Lung (tissue), 12 donors: ENCODE measurements around the gene GAGE13. TPM values are rescaled to one million over a fixed set of nuclear protein-coding genes. Genes with fewer than 3 reads are reported as not detected.

Experiments
- ATAC-seq: fragments of 200-7000 bp; cut with Tn5 transposase; one replicate; pipeline ENCODE4 v1.9.1; 2020; ENCODE audit warnings: moderate number of reproducible peaks; ENCODE audit not compliant: insufficient read depth, low FRiP score
- DNase-seq, 3 donors: peaks; one replicate each; pipeline ENCODE4 v3.0.0-alpha.2; 2013 to 2017
- H3K27ac ChIP-seq, 2 donors: one replicate each; pipeline ENCODE4 v1.5.1; 2013; ENCODE audit warnings: mild to moderate bottlenecking in 2 of 2, moderate library complexity in 2 of 2, control low read depth in 1 of 2, inconsistent platforms in 1 of 2, low read depth in 1 of 2, low read length in 1 of 2
- H3K27me3 ChIP-seq, 3 donors: one replicate each; pipeline ENCODE4 v1.5.1; 2013; ENCODE audit warnings: low read length in 2 of 3; ENCODE audit not compliant: control insufficient read depth in 3 of 3, insufficient read depth in 3 of 3
- H3K36me3 ChIP-seq, 4 donors: one replicate each; pipeline ENCODE4 v1.5.1; 2013; ENCODE audit warnings: low read length in 4 of 4, mild to moderate bottlenecking in 1 of 4, moderate library complexity in 1 of 4; ENCODE audit not compliant: control insufficient read depth in 4 of 4, insufficient read depth in 4 of 4
- H3K4me1 ChIP-seq, 5 donors: one replicate each; pipeline ENCODE4 v1.5.1; 2013; ENCODE audit warnings: low read length in 5 of 5, mild to moderate bottlenecking in 2 of 5, moderate library complexity in 1 of 5; ENCODE audit not compliant: control insufficient read depth in 5 of 5, insufficient read depth in 5 of 5
- H3K4me3 ChIP-seq: one replicate; pipeline ENCODE4 v1.5.1; 2013; ENCODE audit warnings: mild to moderate bottlenecking, control low read depth, moderate library complexity
- H3K9ac ChIP-seq, 2 donors: one replicate each; pipeline ENCODE4 v1.5.1; 2013; ENCODE audit warnings: low read length in 2 of 2, control low read depth in 1 of 2; ENCODE audit not compliant: insufficient read depth in 1 of 2
- H3K9me3 ChIP-seq, 4 donors: one replicate each; pipeline ENCODE4 v1.5.1; 2013; ENCODE audit warnings: low read length in 3 of 4, mild to moderate bottlenecking in 1 of 4, moderate library complexity in 1 of 4; ENCODE audit not compliant: control insufficient read depth in 4 of 4, insufficient read depth in 3 of 4
- WGBS, 2 donors: extraction: QIAGEN DNeasy Blood & Tissue Kit; methylation state at CpG; one replicate each; pipeline ENCODE4 v1.1.7; 2013; 5-methylcytosine and 5-hydroxymethylcytosine counted together
- polyA plus RNA-seq, 2 donors: library from polyadenylated mRNA; stranded (reverse); fragments of 200-250 nt; gene quantifications; one replicate each; pipeline ENCODE4 v1.2.1, GENCODE V29; 2013
- total RNA-seq, 2 donors: library from RNA; depleted of rRNA in 1 of 2; stranded (reverse); fragments of >200 nt in 1 of 2; gene quantifications; one replicate each; pipeline ENCODE4 v1.2.1, GENCODE V29; 2014 to 2021
- TF ChIP-seq, protein P1 (sequence below): IDR thresholded peaks from 2 replicates; pipeline ENCODE4 v1.5.1; 2012; ENCODE audit warnings: mild to moderate bottlenecking; ENCODE audit errors: control extremely low read depth, extremely low read depth
- donor health status: control.
- donor health status: control.
- donor health status: Bipolar disorder and iron deficiency.
- donor health status: healthy.
- donor health status: DM: yes; HTN: yes; CAD: no.

Gene GAGE13
- total and polyA plus RNA-seq, 4 donors = not detected

GRCh38 chrX:49286581-49286980, 44.8 kb upstream of the GAGE13 start:
- no peak overlapping the region for H3K4me3 ChIP-seq
- TF ChIP-seq, protein P1, sequence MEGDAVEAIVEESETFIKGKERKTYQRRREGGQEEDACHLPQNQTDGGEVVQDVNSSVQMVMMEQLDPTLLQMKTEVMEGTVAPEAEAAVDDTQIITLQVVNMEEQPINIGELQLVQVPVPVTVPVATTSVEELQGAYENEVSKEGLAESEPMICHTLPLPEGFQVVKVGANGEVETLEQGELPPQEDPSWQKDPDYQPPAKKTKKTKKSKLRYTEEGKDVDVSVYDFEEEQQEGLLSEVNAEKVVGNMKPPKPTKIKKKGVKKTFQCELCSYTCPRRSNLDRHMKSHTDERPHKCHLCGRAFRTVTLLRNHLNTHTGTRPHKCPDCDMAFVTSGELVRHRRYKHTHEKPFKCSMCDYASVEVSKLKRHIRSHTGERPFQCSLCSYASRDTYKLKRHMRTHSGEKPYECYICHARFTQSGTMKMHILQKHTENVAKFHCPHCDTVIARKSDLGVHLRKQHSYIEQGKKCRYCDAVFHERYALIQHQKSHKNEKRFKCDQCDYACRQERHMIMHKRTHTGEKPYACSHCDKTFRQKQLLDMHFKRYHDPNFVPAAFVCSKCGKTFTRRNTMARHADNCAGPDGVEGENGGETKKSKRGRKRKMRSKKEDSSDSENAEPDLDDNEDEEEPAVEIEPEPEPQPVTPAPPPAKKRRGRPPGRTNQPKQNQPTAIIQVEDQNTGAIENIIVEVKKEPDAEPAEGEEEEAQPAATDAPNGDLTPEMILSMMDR = no peak
- no peaks in the 10 kb centered on the region for H3K9me3 ChIP-seq
- no peaks in the 10 kb centered on the region for H3K36me3 ChIP-seq
- DNase-seq = no peak
- no peak for ATAC-seq
- H3K4me1 ChIP-seq = no peaks in the 10 kb centered on the region
- no peak overlapping the region for H3K27ac ChIP-seq
- no peaks in the 10 kb centered on the region for H3K27me3 ChIP-seq
- WGBS, 2 donors = 74 to 96% methylated on average over 4 of the region's 4 CpGs
- no peak overlapping the region for H3K9ac ChIP-seq

- Histone ChIP-seq H3K4me1 (no peaks in the 10 kb centered on the region), H3K36me3 (no peaks in the 10 kb centered on the region), H3K27me3 (no peaks in the 10 kb centered on the region), H3K27ac (no peak overlapping the region), H3K9ac (no peak overlapping the region), H3K9me3 (no peaks in the 10 kb centered on the region), H3K4me3 (no peak overlapping the region)
- WGBS, 2 donors = 92 to 100% methylated on average over 1 of the region's 1 CpG
- TF ChIP-seq, protein P1 = no peak
- DNase-seq (no peak), ATAC-seq (no peak)
Measured at GRCh38 chrX:49287665-49288064, 43.7 kb upstream of the GAGE13 start.

- ATAC-seq (no peak), DNase-seq (no peak)
- no peak overlapping the region for H3K27ac ChIP-seq
- H3K9me3 ChIP-seq = no peaks in the 10 kb centered on the region
- WGBS, 2 donors = 64 to 70% methylated on average over 6 to 7 of the region's 7 CpGs
- H3K9ac ChIP-seq = no peak overlapping the region
- TF ChIP-seq, protein P1 = no peak
- no peaks in the 10 kb centered on the region for H3K36me3 ChIP-seq
- H3K4me1 ChIP-seq = no peaks in the 10 kb centered on the region
- no peaks in the 10 kb centered on the region for H3K27me3 ChIP-seq
- no peak overlapping the region for H3K4me3 ChIP-seq
Measured at GRCh38 chrX:49290215-49290614, 41.2 kb upstream of the GAGE13 start.

- 20 to 34% methylated on average over 11 of the region's 11 CpGs for WGBS, 2 donors
- ATAC-seq = peak; percentile 30
- TF ChIP-seq, protein P1 = peak; percentile 26
- Histone ChIP-seq H3K9ac (no peak overlapping the region), H3K9me3 (no peaks in the 10 kb centered on the region), H3K27me3 (no peaks in the 10 kb centered on the region), H3K4me1 (no peaks in the 10 kb centered on the region), H3K36me3 (no peaks in the 10 kb centered on the region), H3K4me3 (no peak overlapping the region), H3K27ac (no peak overlapping the region)
- DNase-seq = peak; percentile 52 to 65 (median 56)
Measured at GRCh38 chrX:49291615-49292337, 39.6 kb upstream of the GAGE13 start.
